Measurements from ENCODE around the gene GATAD2A.

Gene GATAD2A

GRCh38 chr19:19422156-19422555 lies 16.7 kb downstream of the GATAD2A start:
- no peak for DNase-seq

GRCh38 chr19:19423322-19423721 lies 17.8 kb downstream of the GATAD2A start:
- DNase-seq: no peak

- no peak for DNase-seq
Observed at GRCh38 chr19:19425170-19425875, 19.8 kb downstream of the GATAD2A start.

DNA sequence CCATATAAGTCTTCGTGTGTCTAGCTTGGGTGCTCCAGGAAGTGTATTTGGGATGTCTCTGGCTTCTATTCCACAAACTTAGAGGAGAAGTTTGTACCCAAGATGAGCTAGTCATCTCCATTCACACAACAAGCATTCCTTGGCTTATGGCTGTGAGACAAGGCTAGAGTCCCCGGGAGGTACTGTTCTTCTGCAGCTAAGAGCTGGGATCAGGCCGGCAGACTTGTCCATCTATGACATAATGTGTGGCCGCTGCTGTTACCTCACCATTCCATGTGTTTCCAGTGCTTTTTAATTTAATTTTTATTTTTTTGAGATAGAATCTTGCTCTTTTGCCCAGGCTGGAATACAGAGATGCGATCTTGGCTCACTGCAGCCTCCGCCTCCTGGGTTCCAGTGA lies 20.7 kb downstream of the GATAD2A start:
- no peak for DNase-seq

DNA sequence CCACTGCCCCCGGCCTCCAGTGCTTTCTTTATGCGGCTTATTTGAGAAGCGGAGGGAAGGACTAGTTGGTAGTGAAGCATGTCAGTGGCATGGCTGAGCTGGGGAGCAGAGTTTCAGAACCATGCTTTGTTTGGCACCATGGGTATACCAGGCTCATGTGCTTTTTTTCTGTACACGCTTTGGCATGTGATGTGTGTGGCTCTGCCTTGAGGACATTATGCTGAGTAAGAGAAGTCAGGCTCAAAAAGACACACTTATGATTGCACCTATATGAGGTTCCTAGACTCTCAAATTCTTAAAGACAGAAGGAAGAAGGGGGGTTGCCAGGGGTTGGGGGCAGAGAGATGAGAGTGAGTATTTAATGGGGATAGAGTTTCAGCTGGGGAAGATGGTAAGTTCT lies 21.3 kb downstream of the GATAD2A start:
- DNase-seq: no peak

- no peak for DNase-seq
Observed at GRCh38 chr19:19427302-19427701, 21.8 kb downstream of the GATAD2A start.

- DNase-seq: no peak
Observed at GRCh38 chr19:19427944-19428343, 22.5 kb downstream of the GATAD2A start.

GRCh38 chr19:19428746-19429145 lies 23.3 kb downstream of the GATAD2A start:
- no peak for DNase-seq

DNA sequence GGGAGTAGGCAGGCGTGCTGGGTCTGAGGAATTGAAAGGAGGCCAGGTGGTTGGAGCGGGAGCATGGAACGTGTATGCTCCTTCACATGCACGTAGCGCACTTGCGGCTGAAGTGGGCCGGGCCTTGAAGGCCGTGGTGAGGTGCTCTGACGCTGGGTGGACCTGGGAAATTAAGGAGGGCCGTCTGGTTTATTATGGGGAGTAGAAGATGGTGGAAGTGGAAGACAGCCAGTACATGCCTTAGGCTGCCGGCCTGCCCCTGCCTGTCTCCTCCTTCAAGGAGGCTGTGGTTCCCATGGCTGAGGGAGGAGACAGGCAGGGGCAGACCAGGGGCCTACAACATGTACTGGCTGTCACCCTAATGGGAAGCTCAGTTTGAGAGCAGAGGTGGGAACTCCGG lies 23.9 kb downstream of the GATAD2A start:
- DNase-seq: peak; percentile 19

DNA sequence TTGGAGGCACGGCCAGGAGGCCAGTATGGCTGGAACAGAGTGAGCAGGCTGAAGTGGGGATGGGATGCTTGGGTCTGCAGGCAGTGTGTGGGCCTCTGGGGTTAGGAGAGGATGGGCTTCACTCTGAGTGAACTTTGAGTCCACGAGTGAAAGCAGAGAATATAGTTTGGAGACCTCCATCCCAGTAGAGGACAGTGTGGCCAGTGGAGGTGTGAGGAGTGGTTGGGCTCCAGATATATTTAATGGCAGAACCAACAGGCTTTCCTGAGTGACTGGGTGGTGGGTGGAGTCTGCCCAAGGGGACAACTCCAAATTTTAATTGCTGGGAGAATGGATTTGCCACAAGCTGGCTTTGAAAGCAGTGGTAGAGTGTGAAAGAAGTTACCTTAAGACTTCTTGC lies 27.3 kb downstream of the GATAD2A start:
- no peak for DNase-seq

DNA sequence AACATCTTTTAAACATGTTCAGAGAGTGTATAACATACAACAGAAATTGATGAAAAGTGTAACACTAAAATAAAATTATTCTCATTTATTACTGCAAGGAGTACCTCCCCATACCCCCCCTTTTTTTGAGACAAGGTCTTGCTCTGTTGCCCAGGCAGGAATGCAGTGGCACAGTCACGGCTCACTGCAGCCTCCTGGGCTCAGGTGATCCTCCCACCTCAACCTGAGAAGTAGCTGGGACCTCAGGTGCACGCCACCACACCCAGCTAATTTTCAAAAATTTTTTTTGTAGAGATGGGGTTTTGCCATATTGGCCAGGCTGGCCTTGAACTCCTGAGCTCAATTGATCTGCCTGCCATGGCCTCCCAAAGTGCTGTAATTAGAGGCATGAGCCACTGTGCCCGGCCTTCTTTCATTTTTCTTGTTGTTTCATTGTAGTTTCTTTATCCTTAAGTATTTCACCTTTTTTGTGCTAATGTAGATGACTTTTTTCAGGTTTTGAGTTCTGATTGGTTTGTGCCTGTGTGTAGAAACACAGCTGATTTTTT lies 28.3 kb downstream of the GATAD2A start:
- DNase-seq: no peak

DNA sequence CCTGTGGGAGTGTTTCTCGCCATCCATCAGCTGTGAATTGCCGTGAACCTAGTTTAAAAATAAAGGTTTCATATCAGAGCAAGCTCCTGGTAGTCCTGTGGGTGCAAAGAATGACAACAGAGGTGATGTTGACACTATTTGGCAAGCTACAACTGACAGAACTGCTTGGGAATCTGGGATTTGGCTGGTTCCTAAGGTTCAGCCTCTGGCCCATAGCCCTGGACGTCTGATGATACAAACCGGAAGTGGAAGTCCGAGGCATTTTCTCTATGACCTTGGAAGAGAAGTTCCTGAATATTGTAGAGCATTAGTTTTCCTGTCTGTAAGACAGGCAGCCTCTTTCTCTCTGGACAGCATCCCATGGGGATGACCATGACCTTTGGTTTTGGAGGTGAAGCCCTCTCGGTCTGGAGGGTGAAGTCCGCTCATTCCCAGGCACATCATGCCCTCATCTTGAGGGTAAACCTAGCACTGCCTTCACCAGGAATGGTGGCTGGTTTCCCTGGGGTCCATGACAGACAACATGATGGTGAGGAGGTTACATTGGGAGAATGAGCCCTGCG lies 29.1 kb downstream of the GATAD2A start:
- no peak for DNase-seq

- DNase-seq: no peak
Observed at GRCh38 chr19:19436137-19436691, 30.7 kb downstream of the GATAD2A start.

- DNase-seq: no peak
Observed at GRCh38 chr19:19438366-19439175, 33.1 kb downstream of the GATAD2A start.

GRCh38 chr19:19439176-19439482 lies 33.7 kb downstream of the GATAD2A start:
- no peak for DNase-seq

DNA sequence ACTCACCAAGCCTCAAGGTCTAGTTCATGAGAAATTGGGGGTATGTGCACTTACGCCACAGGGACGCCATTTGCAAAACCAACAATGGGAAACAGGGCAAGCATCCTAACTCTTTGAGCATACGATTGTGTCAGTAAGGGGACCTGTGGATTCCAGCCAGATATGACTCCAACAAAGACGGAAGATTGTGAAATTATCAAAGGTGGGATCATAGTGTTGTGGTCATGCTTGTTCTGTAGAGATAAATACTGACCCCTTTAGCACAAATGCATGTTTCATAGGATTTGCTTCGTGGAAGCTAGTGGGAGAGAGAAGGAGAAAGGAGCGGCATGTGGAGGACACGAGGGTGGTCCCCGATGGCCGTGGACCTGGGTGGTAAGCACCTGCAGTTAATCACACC lies 37.8 kb downstream of the GATAD2A start:
- no peak for DNase-seq

DNA sequence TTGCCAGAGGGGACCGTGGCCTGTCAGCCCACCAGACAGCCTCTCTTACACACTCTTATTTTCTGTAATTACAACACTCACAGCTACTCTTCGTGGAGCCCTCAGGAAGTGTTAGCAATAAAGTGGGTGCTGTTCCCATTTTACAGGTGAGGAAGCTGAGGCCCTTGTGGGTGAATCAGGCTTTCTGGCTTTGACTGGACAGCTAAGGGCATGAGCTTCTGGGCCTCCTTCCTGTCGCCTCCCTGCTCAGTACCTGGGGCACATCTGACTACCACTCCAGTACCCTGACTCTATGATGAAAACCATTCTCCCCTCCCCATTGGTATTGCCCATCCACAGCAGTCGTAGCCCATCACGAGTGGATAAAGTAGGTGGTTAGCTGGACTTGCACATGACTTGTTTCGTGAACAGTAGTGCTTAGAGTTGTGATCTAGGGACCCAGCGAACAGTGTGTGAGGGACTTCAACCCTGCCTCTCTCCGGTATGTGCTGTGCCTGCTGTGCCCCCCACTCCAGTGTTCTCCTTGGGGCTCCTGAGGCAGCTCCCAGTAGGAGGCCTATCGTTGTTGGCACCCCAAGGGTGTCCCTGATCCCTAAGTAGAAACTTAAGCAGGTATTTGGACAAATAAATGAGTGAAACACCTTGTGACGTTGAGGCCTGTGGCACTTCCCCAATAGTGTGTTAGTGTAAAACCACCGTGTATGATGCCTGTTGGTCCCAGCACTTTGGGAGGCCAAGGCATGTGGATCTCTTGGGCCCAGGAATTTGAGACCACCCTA lies 38.6 kb downstream of the GATAD2A start:
- no peak for DNase-seq

GRCh38 chr19:19444681-19445155 lies 39.2 kb downstream of the GATAD2A start:
- no peak for DNase-seq

DNA sequence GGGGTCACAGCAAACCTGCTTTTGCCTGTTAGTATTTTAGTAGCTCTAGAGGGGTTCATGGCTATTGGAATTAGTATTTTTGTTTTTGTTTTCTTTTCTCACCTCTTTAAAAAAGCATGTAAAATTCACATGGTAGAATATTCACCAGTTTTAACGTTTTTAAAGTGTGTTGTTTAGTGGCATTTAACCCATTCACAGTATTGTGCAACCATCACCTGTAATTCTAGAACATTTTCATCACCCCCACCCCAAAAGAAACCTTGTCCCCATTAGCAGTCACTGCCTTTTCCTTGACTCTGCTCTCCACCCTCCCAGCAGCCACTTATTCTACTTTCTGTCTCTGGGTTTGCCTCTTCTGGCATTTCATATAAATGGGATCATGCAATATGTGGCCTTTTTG lies 39.8 kb downstream of the GATAD2A start:
- no peak for DNase-seq

- no peak for DNase-seq
Observed at GRCh38 chr19:19445911-19446361, 40.5 kb downstream of the GATAD2A start.

GRCh38 chr19:19446655-19447437 lies 41.4 kb downstream of the GATAD2A start:
- DNase-seq: no peak
